ENCODE data around the gene CD47. TPM values are rescaled to one million over a fixed set of nuclear protein-coding genes. Genes with fewer than 3 reads are reported as not detected.

CD47 gene
- total RNA-seq: 133 and 178 TPM in 2 replicates

GRCh38 chr3:108090701-108091497 is at the start of gene CD47:
Gene CD47 (minus strand): TSS chr3:108091031. CDS start chr3:108090908, 123 bp downstream.

Other genes with a start within 250 kb of the CD47 start
- gene IFT57, start 131.4 kb upstream of the CD47 start, total RNA-seq: 71.9 and 81.5 TPM in 2 replicates
- not detected in 2 replicates for gene HHLA2, start 205.5 kb upstream of the CD47 start, total RNA-seq